Measurements from ENCODE around the gene VSTM2L. TPM values are rescaled to one million over a fixed set of nuclear protein-coding genes. Genes with fewer than 3 reads are reported as not detected.
A peak's percentile ranks its signal among the peaks of the same experiment; 100 is the strongest.

Gene VSTM2L
- total RNA-seq, 1 donor from 2014 or later: 0.46 TPM

DNA sequence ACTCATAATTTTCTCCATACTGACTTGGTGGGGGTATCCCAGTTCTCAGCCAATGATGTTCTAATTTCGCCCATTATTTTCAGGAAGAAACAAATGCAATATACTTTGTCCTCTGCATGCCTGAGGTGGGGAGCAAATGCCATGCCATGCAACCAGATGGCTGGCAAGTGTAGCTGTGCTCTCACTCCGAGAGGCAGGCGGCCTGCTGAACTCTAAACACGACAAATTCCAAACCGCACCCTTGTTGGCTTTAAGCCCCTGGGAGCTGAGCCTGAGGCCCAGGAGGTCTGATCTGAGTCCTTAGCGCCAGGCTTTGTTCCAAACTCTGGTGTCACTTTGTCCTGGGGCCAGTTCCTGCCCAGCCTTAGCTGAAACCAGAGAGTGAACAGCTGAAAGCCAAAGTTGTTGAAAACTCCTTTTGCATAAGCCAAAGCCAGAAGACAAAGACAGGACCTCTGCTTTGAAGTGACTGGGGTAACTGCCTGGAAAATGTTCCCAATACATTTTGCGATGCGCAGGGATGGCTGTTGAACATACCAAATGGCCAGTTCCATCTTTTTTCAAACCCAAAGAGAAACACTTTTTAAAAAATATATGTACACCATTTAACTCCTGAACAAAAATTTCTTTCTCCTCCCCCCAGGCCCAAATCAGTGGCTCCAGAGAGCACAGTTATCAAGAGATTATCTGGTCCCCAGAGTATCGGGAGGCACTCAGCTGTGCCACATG lies 84.1 kb downstream of the VSTM2L start:
- Histone ChIP-seq H3K27me3 (ENCODE audit: control insufficient read depth, insufficient read depth, low read length) (no peaks in the 10 kb centered on the region), H3K4me3 (ENCODE audit: low read depth, low read length) (no peak overlapping the region), H3K36me3 (ENCODE audit: control insufficient read depth, insufficient read depth, low read length) (no peaks in the 10 kb centered on the region)
- TF ChIP-seq, protein P1, sequence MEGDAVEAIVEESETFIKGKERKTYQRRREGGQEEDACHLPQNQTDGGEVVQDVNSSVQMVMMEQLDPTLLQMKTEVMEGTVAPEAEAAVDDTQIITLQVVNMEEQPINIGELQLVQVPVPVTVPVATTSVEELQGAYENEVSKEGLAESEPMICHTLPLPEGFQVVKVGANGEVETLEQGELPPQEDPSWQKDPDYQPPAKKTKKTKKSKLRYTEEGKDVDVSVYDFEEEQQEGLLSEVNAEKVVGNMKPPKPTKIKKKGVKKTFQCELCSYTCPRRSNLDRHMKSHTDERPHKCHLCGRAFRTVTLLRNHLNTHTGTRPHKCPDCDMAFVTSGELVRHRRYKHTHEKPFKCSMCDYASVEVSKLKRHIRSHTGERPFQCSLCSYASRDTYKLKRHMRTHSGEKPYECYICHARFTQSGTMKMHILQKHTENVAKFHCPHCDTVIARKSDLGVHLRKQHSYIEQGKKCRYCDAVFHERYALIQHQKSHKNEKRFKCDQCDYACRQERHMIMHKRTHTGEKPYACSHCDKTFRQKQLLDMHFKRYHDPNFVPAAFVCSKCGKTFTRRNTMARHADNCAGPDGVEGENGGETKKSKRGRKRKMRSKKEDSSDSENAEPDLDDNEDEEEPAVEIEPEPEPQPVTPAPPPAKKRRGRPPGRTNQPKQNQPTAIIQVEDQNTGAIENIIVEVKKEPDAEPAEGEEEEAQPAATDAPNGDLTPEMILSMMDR (IDR thresholded peaks at IDR 0.05; ENCODE audit: insufficient read depth, low read length, poor library complexity, severe bottlenecking): no peak
- no peak for DNase-seq (ENCODE audit: low read depth)

DNA sequence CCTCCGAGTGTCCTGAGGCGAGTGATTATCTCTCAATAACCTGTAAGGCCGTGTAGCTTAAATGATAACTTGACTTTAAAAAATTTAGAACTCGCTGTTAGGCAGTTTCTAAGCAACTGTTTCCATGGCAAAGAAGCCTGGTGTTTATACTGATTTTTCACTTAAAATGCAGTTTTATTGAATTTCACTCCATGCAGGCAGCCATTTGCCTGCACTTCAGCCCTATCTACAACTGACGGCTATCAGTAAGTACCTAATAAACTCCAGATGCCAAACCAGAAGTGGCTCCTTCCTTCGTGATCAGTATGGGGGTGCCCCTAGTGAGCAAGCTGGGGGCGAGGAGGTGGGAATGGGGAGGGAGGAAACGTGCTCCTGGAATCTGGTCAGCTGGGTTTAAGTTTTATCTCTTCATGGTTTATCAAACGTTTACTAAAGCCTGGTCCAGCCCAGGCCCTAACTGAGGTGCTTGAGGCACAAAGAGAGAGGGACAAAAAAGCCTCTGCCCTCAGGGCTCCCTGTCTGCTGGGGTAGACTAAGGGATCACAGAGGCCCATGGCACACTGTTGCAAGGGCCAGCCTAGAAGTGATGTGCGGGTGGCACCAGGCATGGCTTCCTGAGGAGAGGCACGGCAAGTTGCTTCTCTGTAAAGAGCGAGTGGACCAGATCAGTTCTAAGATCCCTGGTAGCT lies 84.8 kb downstream of the VSTM2L start:
- TF ChIP-seq, protein P1 (IDR thresholded peaks at IDR 0.05; ENCODE audit: insufficient read depth, low read length, poor library complexity, severe bottlenecking): no peak
- no peaks in the 10 kb centered on the region for H3K36me3 ChIP-seq (ENCODE audit: control insufficient read depth, insufficient read depth, low read length)
- no peaks in the 10 kb centered on the region for H3K27me3 ChIP-seq (ENCODE audit: control insufficient read depth, insufficient read depth, low read length)
- no peak for DNase-seq (ENCODE audit: low read depth)
- no peak overlapping the region for H3K4me3 ChIP-seq (ENCODE audit: low read depth, low read length)

DNA sequence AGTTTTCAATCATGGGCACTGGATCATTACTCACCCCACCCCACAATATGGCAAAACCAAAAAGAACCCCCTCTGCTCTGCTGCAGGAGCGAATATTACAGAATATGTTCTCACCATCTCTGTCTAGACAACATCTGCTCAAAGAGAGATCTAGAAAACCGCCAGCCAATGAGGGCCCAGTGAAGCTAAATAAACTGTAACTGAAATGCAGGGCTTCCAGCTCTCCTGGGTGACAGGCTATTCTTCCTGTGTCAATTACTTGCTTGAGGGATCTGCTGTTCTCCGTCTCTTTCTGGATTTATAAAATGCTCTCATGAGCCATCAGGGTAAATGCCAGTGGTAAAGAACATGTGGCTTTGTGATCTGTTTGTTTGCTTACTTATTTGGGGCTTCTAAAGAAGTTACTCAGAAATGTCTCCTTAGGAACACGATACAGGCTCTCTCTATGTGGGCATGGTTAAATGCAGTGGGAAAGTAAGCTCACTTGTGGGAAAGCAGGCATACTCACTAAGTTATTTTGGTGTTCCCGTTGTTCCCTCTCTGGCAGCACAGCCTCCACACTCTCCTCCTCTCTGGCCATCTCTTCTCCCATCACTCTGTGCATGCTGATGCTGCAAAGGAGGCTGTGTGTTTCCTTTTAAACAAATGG lies 85.5 kb downstream of the VSTM2L start:
- Histone ChIP-seq H3K36me3 (ENCODE audit: control insufficient read depth, insufficient read depth, low read length) (no peaks in the 10 kb centered on the region), H3K27me3 (ENCODE audit: control insufficient read depth, insufficient read depth, low read length) (no peaks in the 10 kb centered on the region), H3K4me3 (ENCODE audit: low read depth, low read length) (no peak overlapping the region)
- TF ChIP-seq, protein P1 (IDR thresholded peaks at IDR 0.05; ENCODE audit: insufficient read depth, low read length, poor library complexity, severe bottlenecking): no peak
- no peak for DNase-seq (ENCODE audit: low read depth)

DNA sequence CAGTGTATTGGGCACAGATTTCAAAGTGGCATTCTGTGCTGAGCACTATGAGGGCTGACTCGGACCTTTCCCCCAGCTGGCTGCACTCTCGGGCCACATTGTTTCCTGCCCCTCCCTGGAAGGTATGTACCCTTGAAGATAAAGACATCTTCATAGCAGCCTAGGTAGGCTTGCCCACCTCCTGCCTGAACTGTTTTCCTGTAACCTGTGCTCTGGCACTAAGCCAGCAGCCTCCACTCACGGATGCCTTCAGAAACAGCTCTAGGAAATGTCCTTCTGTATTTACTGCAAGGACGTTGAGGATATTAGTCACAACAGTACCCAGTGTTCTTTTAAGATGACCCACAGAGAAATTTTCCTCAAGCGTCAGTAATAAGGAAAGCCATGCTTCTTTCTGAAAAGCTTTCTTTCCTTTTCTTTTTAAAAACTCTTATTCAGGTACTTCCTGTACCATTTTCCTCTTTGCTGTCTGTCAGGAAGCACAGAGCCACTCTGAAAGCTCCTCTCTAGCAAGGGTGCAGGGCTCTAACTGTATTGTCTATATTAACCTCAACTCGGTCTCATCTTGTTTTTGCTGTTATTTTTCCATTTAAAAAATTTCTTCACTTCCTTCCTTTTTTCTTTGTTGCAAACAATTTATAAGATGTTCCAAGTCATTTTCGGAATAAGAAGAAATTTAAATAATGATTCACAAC lies 86.8 kb downstream of the VSTM2L start:
- Histone ChIP-seq H3K36me3 (ENCODE audit: control insufficient read depth, insufficient read depth, low read length) (no peaks in the 10 kb centered on the region), H3K27me3 (ENCODE audit: control insufficient read depth, insufficient read depth, low read length) (no peaks in the 10 kb centered on the region), H3K4me3 (ENCODE audit: low read depth, low read length) (no peak overlapping the region)
- TF ChIP-seq, protein P1 (IDR thresholded peaks at IDR 0.05; ENCODE audit: insufficient read depth, low read length, poor library complexity, severe bottlenecking): no peak
- DNase-seq (ENCODE audit: low read depth): no peak

DNA sequence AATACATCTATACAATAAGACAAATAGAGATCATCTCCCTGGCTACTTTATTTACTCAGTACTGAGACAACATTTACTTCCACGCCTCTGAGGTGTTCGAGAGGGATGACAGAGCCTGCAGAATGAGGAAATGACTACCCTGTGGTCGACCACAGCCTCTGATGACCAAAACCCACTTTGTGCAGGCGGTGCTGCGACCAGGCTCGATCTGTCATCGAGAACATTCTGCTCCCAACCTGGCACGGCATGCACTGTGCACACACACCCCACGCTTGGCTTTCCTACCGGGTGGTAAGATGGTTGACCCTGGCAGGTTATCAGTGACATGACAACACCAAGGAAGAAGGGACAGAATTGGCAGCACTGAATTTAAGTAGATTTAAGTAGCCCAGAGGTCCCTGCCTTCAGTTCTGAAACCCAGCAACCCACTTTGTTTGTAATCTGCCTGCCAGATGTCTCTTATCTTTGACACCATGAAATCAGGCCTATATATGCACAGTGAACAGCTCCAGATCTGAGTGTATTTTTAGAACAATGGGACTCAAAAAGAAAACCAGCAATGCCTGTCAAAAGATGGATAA lies 87.7 kb downstream of the VSTM2L start:
- Histone ChIP-seq H3K4me3 (ENCODE audit: low read depth, low read length) (no peak overlapping the region), H3K36me3 (ENCODE audit: control insufficient read depth, insufficient read depth, low read length) (no peaks in the 10 kb centered on the region), H3K27me3 (ENCODE audit: control insufficient read depth, insufficient read depth, low read length) (no peaks in the 10 kb centered on the region)
- DNase-seq (ENCODE audit: low read depth): peak; percentile 59
- TF ChIP-seq, protein P1 (IDR thresholded peaks at IDR 0.05; ENCODE audit: insufficient read depth, low read length, poor library complexity, severe bottlenecking): no peak
